PC-3 (cell line): ENCODE data around the gene RPS19BP1. TPM values are rescaled to one million over a fixed set of nuclear protein-coding genes. Genes with fewer than 3 reads are reported as not detected.

Experiments
- ATAC-seq: fragments of 200-7000 bp; cut with Tn5 transposase; 2 replicates; pipeline ENCODE4 v1.9.1; 2020; ENCODE audit warnings: mild to moderate bottlenecking, moderate library complexity
- BruUV-seq: library from RNA; stranded (reverse); fragments of 400-500 nt; replicated peaks from 2 replicates; lab custom pipeline; 2021; lab: Mats Ljungman, UMichigan
- CTCF ChIA-PET: fragments of 300-600 bp; sonication (Branson Sonifier 250); formaldehyde crosslinking; loops from one replicate; lab custom pipeline; 2022; ENCODE audit warnings: antibody characterized with exemption; lab: Charles Lee
- POLR2A ChIA-PET: fragments of 300-600 bp; sonication (Branson Sonifier 250); formaldehyde crosslinking; loops from one replicate; lab custom pipeline; 2022; ENCODE audit warnings: antibody characterized with exemption; ENCODE audit not compliant: unreplicated experiment; lab: Charles Lee
- DNase-seq: peaks from one replicate; pipeline ENCODE4 v3.0.0-alpha.2; 2015
- H2AFZ ChIP-seq: fragments of 300-600 bp; sonication (generic); 2 replicates; pipeline ENCODE4 v1.6.0; 2016; ENCODE audit warnings: antibody characterized with exemption, low read length
- H3F3A ChIP-seq: fragments of 300-600 bp; sonication (generic); one replicate; pipeline ENCODE4 v1.6.0; 2017; ENCODE audit warnings: antibody characterized with exemption, low read length, control low read depth, mild to moderate bottlenecking; ENCODE audit not compliant: unreplicated experiment
- H3K27ac ChIP-seq: fragments of 300-600 bp; sonication (generic); 2 replicates; pipeline ENCODE4 v1.5.1; 2016; ENCODE audit warnings: mild to moderate bottlenecking, low read length
- H3K27me3 ChIP-seq: fragments of 300-600 bp; sonication (generic); 2 replicates; pipeline ENCODE4 v1.6.1; 2016; ENCODE audit warnings: low read length, mixed read lengths
- H3K36me3 ChIP-seq: fragments of 300-600 bp; sonication (generic); 2 replicates; pipeline ENCODE4 v1.6.1; 2016; ENCODE audit warnings: low read depth, mixed run types, low read length, mixed read lengths
- H3K4me1 ChIP-seq: fragments of 300-600 bp; sonication (generic); 2 replicates; pipeline ENCODE4 v1.5.1; 2016; ENCODE audit warnings: low read length; ENCODE audit not compliant: insufficient read depth
- H3K4me2 ChIP-seq: fragments of 300-600 bp; sonication (generic); 2 replicates; pipeline ENCODE4 v1.6.0; 2016; ENCODE audit warnings: low read length
- H3K4me3 ChIP-seq: fragments of 300-600 bp; sonication (generic); 2 replicates; pipeline ENCODE4 v1.5.1; 2016; ENCODE audit warnings: mild to moderate bottlenecking, low read length, mixed read lengths
- H3K79me2 ChIP-seq: fragments of 300-600 bp; sonication (generic); 2 replicates; pipeline ENCODE4 v1.6.1; 2017; ENCODE audit warnings: low read length, mixed read lengths
- H3K9ac ChIP-seq: fragments of 300-600 bp; sonication (generic); 2 replicates; pipeline ENCODE4 v1.6.0; 2016; ENCODE audit warnings: mild to moderate bottlenecking, low read length
- H3K9me2 ChIP-seq: fragments of 300-600 bp; sonication (generic); replicated peaks from 2 replicates; pipeline ENCODE4 v1.6.1; 2016; ENCODE audit warnings: mixed run types, low read length, mixed read lengths
- H3K9me3 ChIP-seq: fragments of 300-600 bp; sonication (generic); 2 replicates; pipeline ENCODE4 v1.6.1; 2016; ENCODE audit warnings: low read length, mixed read lengths
- H4K20me1 ChIP-seq: fragments of 300-600 bp; sonication (generic); 2 replicates; pipeline ENCODE4 v1.6.1; 2016; ENCODE audit warnings: low read length, mixed read lengths
- EZH2 ChIP-seq: fragments of 300-600 bp; sonication (generic); IDR thresholded peaks from one replicate; pipeline ENCODE4 v1.6.1; 2017; ENCODE audit warnings: antibody characterized with exemption, mild to moderate bottlenecking, low read length; ENCODE audit not compliant: unreplicated experiment
- EZH2phosphoT487 ChIP-seq: fragments of 300-600 bp; sonication (generic); IDR thresholded peaks from 2 replicates; pipeline ENCODE4 v1.6.1; 2018; ENCODE audit warnings: mild to moderate bottlenecking, antibody characterized with exemption, low read length, borderline replicate concordance
- intact Hi-C: fragments of 100-400 bp; cut with micrococcal nuclease; formaldehyde crosslinking; loops from 2 replicates; pipeline ENCODE4 v1.9.0; 2023
- total RNA-seq: library from RNA; depleted of rRNA; stranded (reverse); fragments of >200 nt; gene quantifications from 2 replicates; pipeline ENCODE4 v1.2.3, GENCODE V29; 2014
- TF ChIP-seq, protein P1 (sequence below): fragments of 300-600 bp; sonication (generic); conservative IDR thresholded peaks from 2 replicates; pipeline ENCODE4 v1.5.1; 2017; ENCODE audit warnings: antibody characterized with exemption, low read depth, mild to moderate bottlenecking, low read length

The RPS19BP1 gene
- total RNA-seq, 1 experiment from 2014 or later = 253 TPM

DNA sequence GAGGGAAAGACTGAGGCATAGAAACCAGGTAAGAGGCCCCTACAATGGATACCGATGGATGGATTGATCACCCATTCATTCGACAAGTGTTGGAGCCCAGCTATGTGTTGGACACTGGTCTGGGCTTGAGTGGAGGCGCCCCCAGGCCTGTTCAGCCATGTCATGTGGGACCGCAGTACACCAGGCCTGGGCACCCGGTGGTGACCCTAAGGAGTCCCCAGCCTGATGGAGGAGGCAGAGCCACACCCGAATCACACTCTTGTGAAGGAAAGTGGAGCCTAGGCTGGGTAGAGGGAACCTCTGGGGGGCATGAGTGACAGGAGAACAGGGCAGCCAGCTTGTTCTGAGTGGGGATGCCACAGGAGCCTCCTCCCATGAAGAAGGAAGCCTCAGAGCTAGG lies 48.2 kb upstream of the RPS19BP1 start:
- Histone ChIP-seq H3K27me3 (no peaks in the 10 kb centered on the region), H4K20me1 (no peaks in the 10 kb centered on the region), H3K36me3 (no peaks in the 10 kb centered on the region), H3K4me3 (no peak overlapping the region), H3K9me3 (no peaks in the 10 kb centered on the region), H3K4me2 (no peak overlapping the region), H3K4me1 (no peaks in the 10 kb centered on the region), H3F3A (no peaks in the 10 kb centered on the region), H3K79me2 (no peaks in the 10 kb centered on the region), H3K9ac (no peak overlapping the region), H3K9me2 (no peaks in the 10 kb centered on the region), H2AFZ (no peak overlapping the region), H3K27ac (no peak overlapping the region)
- TF ChIP-seq EZH2 = no peak
- TF ChIP-seq, protein P1, sequence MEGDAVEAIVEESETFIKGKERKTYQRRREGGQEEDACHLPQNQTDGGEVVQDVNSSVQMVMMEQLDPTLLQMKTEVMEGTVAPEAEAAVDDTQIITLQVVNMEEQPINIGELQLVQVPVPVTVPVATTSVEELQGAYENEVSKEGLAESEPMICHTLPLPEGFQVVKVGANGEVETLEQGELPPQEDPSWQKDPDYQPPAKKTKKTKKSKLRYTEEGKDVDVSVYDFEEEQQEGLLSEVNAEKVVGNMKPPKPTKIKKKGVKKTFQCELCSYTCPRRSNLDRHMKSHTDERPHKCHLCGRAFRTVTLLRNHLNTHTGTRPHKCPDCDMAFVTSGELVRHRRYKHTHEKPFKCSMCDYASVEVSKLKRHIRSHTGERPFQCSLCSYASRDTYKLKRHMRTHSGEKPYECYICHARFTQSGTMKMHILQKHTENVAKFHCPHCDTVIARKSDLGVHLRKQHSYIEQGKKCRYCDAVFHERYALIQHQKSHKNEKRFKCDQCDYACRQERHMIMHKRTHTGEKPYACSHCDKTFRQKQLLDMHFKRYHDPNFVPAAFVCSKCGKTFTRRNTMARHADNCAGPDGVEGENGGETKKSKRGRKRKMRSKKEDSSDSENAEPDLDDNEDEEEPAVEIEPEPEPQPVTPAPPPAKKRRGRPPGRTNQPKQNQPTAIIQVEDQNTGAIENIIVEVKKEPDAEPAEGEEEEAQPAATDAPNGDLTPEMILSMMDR = no peak
- TF ChIP-seq EZH2phosphoT487 = no peak
- BruUV-seq = no TSS peak
- intact Hi-C loops = no loop called here
- DNase-seq (no peak), ATAC-seq (no peak)
- ChIA-PET POLR2A (no interaction called here), CTCF (no interaction called here)

DNA sequence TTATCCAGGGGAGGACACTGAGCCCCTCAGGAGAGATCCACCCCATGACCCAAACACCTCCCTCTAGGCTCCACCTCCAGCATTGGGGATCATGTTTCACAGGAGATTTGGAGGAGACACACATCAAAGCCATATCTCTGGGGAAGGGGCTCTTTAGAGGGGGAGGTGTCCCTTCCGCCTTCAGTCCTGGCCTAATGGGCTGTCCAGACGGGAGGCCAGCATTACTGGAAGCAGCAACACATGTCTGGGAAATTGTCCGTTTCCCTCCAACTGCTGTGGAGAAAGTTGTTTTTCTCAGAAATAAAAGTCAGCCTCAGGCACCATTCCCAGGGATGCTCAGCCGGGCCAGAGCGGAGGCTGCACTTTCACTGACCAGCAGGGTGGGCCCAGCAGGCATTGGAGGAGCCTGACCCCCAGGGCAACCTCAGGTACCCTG lies 47.5 kb upstream of the RPS19BP1 start:
- no peaks in the 10 kb centered on the region for H3K27me3 ChIP-seq
- POLR2A ChIA-PET = no interaction called here

DNA sequence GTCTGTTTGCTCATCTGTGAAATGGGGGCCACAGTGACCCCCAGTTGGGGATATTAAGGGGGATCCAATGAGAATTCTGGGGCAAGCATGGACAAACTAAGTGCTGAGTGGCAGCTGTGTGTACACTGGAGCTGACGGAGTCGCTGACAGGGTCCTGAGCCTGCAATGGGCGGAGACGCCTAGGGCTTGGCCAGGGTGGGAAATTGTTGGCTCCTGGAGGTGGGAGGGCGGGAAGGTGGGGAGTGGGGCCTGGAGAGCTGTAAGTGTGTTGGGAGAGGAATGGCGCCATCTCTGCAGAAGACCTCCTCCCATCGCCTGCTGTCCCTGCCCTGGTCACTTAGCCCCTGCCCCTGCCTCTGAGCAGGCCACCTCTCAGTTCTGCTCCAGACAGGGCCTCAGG lies 45.4 kb upstream of the RPS19BP1 start:
- no peaks in the 10 kb centered on the region for H3K36me3 ChIP-seq
- no peaks in the 10 kb centered on the region for H3F3A ChIP-seq
- H3K4me1 ChIP-seq = peaks cover 14% of the 10 kb centered on the region
- TF ChIP-seq EZH2 (no peak), EZH2phosphoT487 (no peak)
- TF ChIP-seq, protein P1 = no peak
- no peak overlapping the region for H2AFZ ChIP-seq
- ATAC-seq (no peak), DNase-seq (no peak)
- ChIA-PET POLR2A (no interaction called here), CTCF (no interaction called here)
- H3K27ac ChIP-seq = no peak overlapping the region
- H4K20me1 ChIP-seq = no peaks in the 10 kb centered on the region
- no peak overlapping the region for H3K4me2 ChIP-seq
- H3K27me3 ChIP-seq = no peaks in the 10 kb centered on the region
- H3K4me3 ChIP-seq = no peak overlapping the region
- no peak overlapping the region for H3K9ac ChIP-seq
- H3K9me3 ChIP-seq = no peaks in the 10 kb centered on the region
- H3K79me2 ChIP-seq = no peaks in the 10 kb centered on the region
- BruUV-seq = no TSS peak
- no peaks in the 10 kb centered on the region for H3K9me2 ChIP-seq
- intact Hi-C loops = no loop called here

More for the DNA sequence above, 47.5 kb upstream of the RPS19BP1 start:
- Histone ChIP-seq H3K4me3 (no peak overlapping the region), H3K9me2 (no peaks in the 10 kb centered on the region), H2AFZ (no peak overlapping the region), H3K9ac (no peak overlapping the region), H3F3A (no peaks in the 10 kb centered on the region), H3K9me3 (no peaks in the 10 kb centered on the region), H4K20me1 (no peaks in the 10 kb centered on the region), H3K4me2 (no peak overlapping the region), H3K4me1 (peaks cover 5% of the 10 kb centered on the region), H3K79me2 (no peaks in the 10 kb centered on the region), H3K36me3 (no peaks in the 10 kb centered on the region), H3K27ac (no peak overlapping the region)
- DNase-seq (no peak), ATAC-seq (no peak)
- CTCF ChIA-PET = no interaction called here
- intact Hi-C loops = no loop called here
- no TSS peak for BruUV-seq
- TF ChIP-seq, protein P1 = no peak
- TF ChIP-seq EZH2phosphoT487 (no peak), EZH2 (no peak)
